ENCODE measurements around the gene DIRAS1. TPM values are rescaled to one million over a fixed set of nuclear protein-coding genes. Genes with fewer than 3 reads are reported as not detected.

Gene DIRAS1
- total and polyA plus RNA-seq, 2 of the 8 experiments (the other 6 are each of a cell fraction or from before 2014, with no cell fraction given): 20.2 to 22.3 TPM

- no peaks in the 10 kb centered on the region for H3K23me2 ChIP-seq (ENCODE audit: low read depth, low read length)
- no peak overlapping the region for H3K4me2 ChIP-seq (ENCODE audit: insufficient read depth in 1 of 2, low read depth in 2 of 2, low read length in 2 of 2)
- no peaks in the 10 kb centered on the region for H3K79me1 ChIP-seq (ENCODE audit: low read depth, low read length)
These were observed 35.9 kb downstream of the DIRAS1 start for GRCh38 chr19:2685204-2685704.

More at GRCh38 chr19:2685204-2685704, 35.9 kb downstream of the DIRAS1 start:
- Histone ChIP-seq H2BK5ac (ENCODE audit: low read depth, low read length) (no peak overlapping the region), H2BK15ac (ENCODE audit: low read length) (no peak overlapping the region), H2BK120ac (replicated peaks; ENCODE audit: low read depth, low read length) (no peak overlapping the region), H3K4ac (replicated peaks; ENCODE audit: insufficient read length, low read depth, low read length) (no peak overlapping the region), H2BK12ac (ENCODE audit: low read depth, low read length) (no peak overlapping the region), H2BK20ac (ENCODE audit: low read length) (no peak overlapping the region), H4K5ac (ENCODE audit: insufficient read length, low read depth, low read length) (no peak overlapping the region), H3K9ac (replicated peaks in 1 of 4; ENCODE audit: extremely low read depth in 1 of 4, low read depth in 3 of 4, low read length in 3 of 4) (no peak overlapping the region), H3K18ac (ENCODE audit: extremely low read depth, low read length) (no peak overlapping the region), H3K27ac (ENCODE audit: low read depth, low read length) (no peak overlapping the region), H3K9me3 (ENCODE audit: insufficient read depth in 2 of 2, low read depth in 1 of 2, low read length in 1 of 2) (no peaks in the 10 kb centered on the region), H2AK5ac (ENCODE audit: low read depth, low read length) (no peak overlapping the region), H4K91ac (replicated peaks; ENCODE audit: insufficient read length, low read length) (no peak overlapping the region), H3K4me1 (replicated peaks in 1 of 4; ENCODE audit: control insufficient read depth in 3 of 4, insufficient read depth in 4 of 4, low read length in 3 of 4) (no peaks in the 10 kb centered on the region; a peak in 1 of 7 replicates), H3K4me3 (ENCODE audit: extremely low read depth in 1 of 4, insufficient read depth in 2 of 4, low read depth in 3 of 4, low read length in 4 of 4) (no peak overlapping the region), H4K8ac (ENCODE audit: extremely low read depth, insufficient read depth, low read length) (no peak overlapping the region), H3K27me3 (replicated peaks in 1 of 4; ENCODE audit: control insufficient read depth in 3 of 4, extremely low read depth in 1 of 4, insufficient read depth in 3 of 4, low read length in 3 of 4) (no peaks in the 10 kb centered on the region), H4K20me1 (replicated peaks in 1 of 2; ENCODE audit: control insufficient read depth in 1 of 2, insufficient read depth in 2 of 2, low read length in 2 of 2) (no peaks in the 10 kb centered on the region), H3K14ac (ENCODE audit: insufficient read length) (no peak overlapping the region), H2AFZ (ENCODE audit: low read length) (no peak overlapping the region), H3K56ac (replicated peaks; ENCODE audit: insufficient read length, low read depth, low read length) (no peak overlapping the region), H3K23ac (ENCODE audit: insufficient read length) (no peak overlapping the region), H3K36me3 (ENCODE audit: control insufficient read depth in 2 of 4, insufficient read depth in 4 of 4, low read length in 3 of 4) (no peaks in the 10 kb centered on the region; a peak in 1 of 8 replicates), H3K79me2 (ENCODE audit: control insufficient read depth in 1 of 2, insufficient read depth in 2 of 2, low read length in 2 of 2) (no peaks in the 10 kb centered on the region)
- FAIRE-seq: no peak
- no peak for DNase-seq (ENCODE audit: low read depth in 1 of 2, low spot score in 2 of 2)
- CTCF ChIA-PET (ENCODE audit: partially characterized antibody): interaction anchor here (0.7 to 1.2 kb wide), 4 partner anchors 14 to 100 kb away, joined by 3 to 7 read pairs (median 3); partner anchors contain the start of gene THOP1
- POLR2A ChIA-PET (ENCODE audit: partially characterized antibody): no interaction called here
- TF ChIP-seq TAF1 (IDR thresholded peaks at IDR 0.05; ENCODE audit: low read depth, low read length): no peak
- TF ChIP-seq MAFK (IDR thresholded peaks at IDR 0.05; ENCODE audit: low read depth, low read length): no peak
- TF ChIP-seq TCF12 (IDR thresholded peaks at IDR 0.05; ENCODE audit: low read depth, low read length): no peak
- TF ChIP-seq CHD2 (IDR thresholded peaks at IDR 0.05; ENCODE audit: low read length): no peak
- no peak for TF ChIP-seq TEAD4 (IDR thresholded peaks at IDR 0.05; ENCODE audit: low read depth, low read length)
- no peak for TF ChIP-seq JUND (IDR thresholded peaks at IDR 0.05; ENCODE audit: low read length)
- 94% methylated on average over 6 of the region's 6 CpGs; no CpG with 5 or more reads in 1 of the 2 experiments for WGBS, 2 experiments (ENCODE audit: extremely low coverage in 1 of 2, insufficient coverage in 1 of 2, insufficient read length in 1 of 2, insufficient replicate concordance in 2 of 2, low coverage in 1 of 2, low lambda C conversion rate in 2 of 2, missing lambda C conversion rate in 1 of 2)

All from H1 (cell line).